PC-9 (cell line): ENCODE data around the gene CIZ1. TPM values are rescaled to one million over a fixed set of nuclear protein-coding genes. Genes with fewer than 3 reads are reported as not detected.

Experiments
- BruUV-seq: library from RNA; stranded (reverse); fragments of 400-500 nt; replicated peaks from 2 replicates; lab custom pipeline; 2021; lab: Mats Ljungman, UMichigan
- CTCF ChIA-PET: fragments of 300-600 bp; sonication (Branson Sonifier 250); formaldehyde crosslinking; loops from one replicate; lab custom pipeline; 2022; ENCODE audit warnings: antibody characterized with exemption; lab: Charles Lee
- POLR2A ChIA-PET: fragments of 300-600 bp; sonication (Branson Sonifier 250); formaldehyde crosslinking; loops from one replicate; lab custom pipeline; 2022; ENCODE audit warnings: antibody characterized with exemption; ENCODE audit not compliant: unreplicated experiment; lab: Charles Lee
- DNase-seq, 2 experiments: peaks; one replicate each; pipeline versions ENCODE4 v3.0.0 to v3.0.0-alpha.2; 2015 to 2022; ENCODE audit warnings: mixed read lengths in 1 of 2
- H2AFZ ChIP-seq: fragments of 200-600 bp; sonication (generic); 2 replicates; pipeline ENCODE4 v1.8.1; 2017; ENCODE audit warnings: antibody characterized with exemption
- H3F3A ChIP-seq: fragments of 200-600 bp; sonication (generic); 2 replicates; pipeline ENCODE4 v1.8.1; 2017; ENCODE audit warnings: antibody characterized with exemption, mild to moderate bottlenecking, low read depth; ENCODE audit not compliant: insufficient read depth
- H3K27ac ChIP-seq: fragments of 200-600 bp; sonication (generic); 2 replicates; pipeline ENCODE4 v1.6.1; 2016; ENCODE audit warnings: mixed run types
- H3K27me3 ChIP-seq: fragments of 200-600 bp; sonication (generic); 2 replicates; pipeline ENCODE4 v1.6.1; 2016; ENCODE audit warnings: low read depth, mixed run types; ENCODE audit not compliant: insufficient read depth
- H3K36me3 ChIP-seq: fragments of 200-600 bp; sonication (generic); 2 replicates; pipeline ENCODE4 v1.6.1; 2016; ENCODE audit warnings: low read depth, mixed run types
- H3K4me1 ChIP-seq: fragments of 200-600 bp; sonication (generic); replicated peaks from 2 replicates; pipeline ENCODE4 v1.6.1; 2016; ENCODE audit warnings: mixed run types; ENCODE audit not compliant: insufficient read depth
- H3K4me2 ChIP-seq: fragments of 200-600 bp; sonication (generic); 2 replicates; pipeline ENCODE4 v1.6.1; 2017; ENCODE audit warnings: mixed run types
- H3K4me3 ChIP-seq: fragments of 200-600 bp; sonication (generic); 2 replicates; pipeline ENCODE4 v1.6.1; 2016; ENCODE audit warnings: mixed run types
- H3K79me2 ChIP-seq: fragments of 200-600 bp; sonication (generic); 2 replicates; pipeline ENCODE4 v1.6.1; 2017; ENCODE audit warnings: low read depth, mixed run types
- H3K9me2 ChIP-seq: fragments of 200-600 bp; sonication (generic); 2 replicates; pipeline ENCODE4 v1.8.1; 2017; ENCODE audit warnings: mild to moderate bottlenecking; ENCODE audit not compliant: insufficient read depth
- H3K9me3 ChIP-seq: fragments of 200-600 bp; sonication (generic); 2 replicates; pipeline ENCODE4 v1.8.1; 2016; ENCODE audit warnings: low read depth; ENCODE audit not compliant: insufficient read depth
- H4K20me1 ChIP-seq: fragments of 200-600 bp; sonication (generic); 2 replicates; pipeline ENCODE4 v1.8.1; 2017; ENCODE audit not compliant: insufficient read depth
- CTCF ChIP-seq: fragments of 200-600 bp; sonication (generic); conservative IDR thresholded peaks from 2 replicates; pipeline ENCODE4 v1.6.1; 2017; ENCODE audit warnings: mixed run types, antibody characterized with exemption, mild to moderate bottlenecking, moderate library complexity
- EZH2 ChIP-seq: fragments of 200-600 bp; sonication (generic); IDR thresholded peaks from 2 replicates; pipeline ENCODE4 v1.8.0; 2017; ENCODE audit warnings: antibody characterized with exemption, low read depth
- intact Hi-C: fragments of 100-400 bp; cut with micrococcal nuclease; formaldehyde crosslinking; loops from one replicate; pipeline ENCODE4 v1.10.0; 2022; ENCODE audit not compliant: unreplicated experiment
- total RNA-seq: library from RNA; stranded (reverse); gene quantifications from 2 replicates; pipeline ENCODE4 v1.2.3, GENCODE V29; 2021

Gene CIZ1
- total RNA-seq, 1 experiment from 2014 or later: 213 TPM

DNA sequence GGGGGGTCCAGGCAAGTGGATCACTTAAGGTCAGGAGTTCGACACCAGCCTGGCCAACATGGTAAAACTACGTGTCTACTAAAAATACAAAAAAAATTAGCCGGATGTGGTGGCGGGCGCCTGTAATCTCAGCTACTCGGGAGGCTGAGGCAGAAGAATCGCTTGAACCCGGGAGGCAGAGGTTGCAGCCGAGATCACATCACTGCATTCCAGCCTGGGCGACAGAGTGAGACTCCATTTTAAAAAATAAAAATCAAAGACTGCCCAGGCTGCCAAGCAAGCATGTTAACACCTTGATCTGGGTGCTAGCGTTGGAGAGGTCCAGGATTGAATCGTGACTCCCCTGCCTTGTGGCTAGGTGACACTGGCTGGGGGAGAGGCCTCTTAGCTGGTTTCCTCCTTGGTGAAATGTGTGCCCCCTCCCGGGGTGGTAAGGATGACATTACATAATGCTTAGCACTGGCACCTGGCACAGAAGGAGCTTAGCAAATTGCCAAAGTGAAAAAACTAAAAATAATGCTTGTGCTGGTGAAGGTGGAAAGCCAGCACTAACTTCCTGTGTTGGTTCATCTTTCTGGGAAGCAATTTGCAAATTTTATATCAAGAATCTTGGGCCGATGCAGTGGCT is 2.2 kb upstream of the CIZ1 start:
- Histone ChIP-seq H3F3A (peaks cover 23% of the 10 kb centered on the region), H3K27ac (peak overlapping the region; percentile 77), H3K36me3 (0 out of 2 replicates have a peak, but pooled peaks cover 5% of the 10 kb centered on the region), H3K9me3 (no peaks in the 10 kb centered on the region), H3K9me2 (no peaks in the 10 kb centered on the region), H3K79me2 (0 out of 2 replicates have a peak, but pooled peaks cover 4% of the 10 kb centered on the region), H3K27me3 (no peaks in the 10 kb centered on the region), H4K20me1 (no peaks in the 10 kb centered on the region), H3K4me1 (peaks cover 16% of the 10 kb centered on the region), H2AFZ (no peak overlapping the region), H3K4me3 (peak overlapping the region; percentile 83; the same call in 1 of the 2 replicates), H3K4me2 (peak overlapping the region; percentile 87)
- CTCF ChIA-PET: interaction anchor here (1.0 to 1.2 kb wide), 2 partner anchors 69 to 227 kb away, joined by 3 to 11 read pairs; partner anchors contain the start of gene CERCAM
- DNase-seq: no peak
- BruUV-seq: no TSS peak
- TF ChIP-seq EZH2 (no peak), CTCF (no peak)
- intact Hi-C loops: loop anchor here (1.0 to 5.0 kb wide), 3 partner anchors 46 to 149 kb away; partner anchors contain the start of genes LCN2 and SLC27A4
- POLR2A ChIA-PET: interaction anchor here (0.6 to 0.9 kb wide), 6 partner anchors 10 to 796 kb away, joined by 3 to 6 read pairs (median 3); partner anchors contain the start of gene SLC27A4

DNA sequence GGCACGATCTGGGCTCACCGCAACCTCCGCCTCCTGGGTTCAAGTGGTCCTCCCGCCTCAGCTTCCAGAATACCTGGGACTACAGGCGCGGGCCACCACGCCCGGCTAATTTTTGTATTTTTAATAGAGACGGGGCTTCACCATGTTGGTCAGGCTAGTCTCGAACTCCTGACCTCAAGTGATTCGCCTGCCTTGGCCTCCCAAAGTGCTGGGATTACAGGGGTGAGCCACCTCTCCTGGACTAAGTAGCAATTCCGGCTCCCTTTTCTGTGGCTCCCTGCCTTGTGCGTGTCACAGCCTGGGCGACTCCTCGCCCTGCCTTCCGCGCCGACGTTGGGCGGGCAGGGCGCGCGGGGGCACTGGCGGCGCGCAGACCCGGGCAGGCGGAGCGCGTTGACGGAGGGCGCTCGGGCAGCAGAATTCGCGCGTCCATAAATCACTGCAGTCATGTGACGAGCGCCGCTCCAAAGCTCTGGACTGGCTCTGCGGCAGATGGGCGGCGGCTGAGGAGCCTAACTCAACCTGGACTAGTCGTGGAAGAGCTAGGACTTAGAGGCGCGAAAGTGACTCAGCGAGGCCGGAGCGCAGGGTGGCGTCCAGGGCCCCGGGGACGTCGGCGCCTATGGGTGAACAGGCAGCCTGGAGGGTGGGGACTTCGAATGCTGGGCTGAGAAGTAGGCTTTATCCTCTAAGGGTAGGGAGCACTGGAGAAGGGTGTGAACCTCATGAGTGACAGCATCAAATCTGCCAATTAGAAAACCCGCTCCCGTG is 1.4 kb upstream of the CIZ1 start:
- Histone ChIP-seq H3K36me3 (0 out of 2 replicates have a peak, but pooled peaks cover 5% of the 10 kb centered on the region), H4K20me1 (no peaks in the 10 kb centered on the region), H3K9me3 (no peaks in the 10 kb centered on the region), H3F3A (peaks cover 23% of the 10 kb centered on the region), H3K4me1 (peaks cover 16% of the 10 kb centered on the region), H3K27ac (peak overlapping the region; percentile 77), H3K4me2 (peak overlapping the region; percentile 87), H3K4me3 (peak overlapping the region; percentile 83; the same call in 1 of the 2 replicates), H2AFZ (peak overlapping the region; percentile 70), H3K79me2 (0 out of 2 replicates have a peak, but pooled peaks cover 4% of the 10 kb centered on the region), H3K27me3 (no peaks in the 10 kb centered on the region), H3K9me2 (no peaks in the 10 kb centered on the region)
- peak; percentile 96 to 97 for DNase-seq
- POLR2A ChIA-PET: interaction anchor here (0.6 to 0.9 kb wide), 7 partner anchors 11 to 795 kb away, joined by 3 to 6 read pairs (median 3); partner anchors contain the start of genes SLC25A25 and SLC27A4
- TF ChIP-seq CTCF (no peak), EZH2 (no peak)
- TSS peak; percentile 39 for BruUV-seq
- intact Hi-C loops: loop anchor here (1.0 to 5.0 kb wide), 4 partner anchors 15 to 150 kb away; partner anchors contain the start of genes LCN2 and SLC27A4
- CTCF ChIA-PET: interaction anchor here (1.0 to 1.2 kb wide), 2 partner anchors 68 to 228 kb away, joined by 3 to 11 read pairs; partner anchors contain the start of gene CERCAM
